Hindlimb muscle (tissue), 1 donor: ENCODE measurements around the gene KCNJ18. TPM values are rescaled to one million over a fixed set of nuclear protein-coding genes. Genes with fewer than 3 reads are reported as not detected.
"Not testable (repeated sequence)": the region's sequence is repeated elsewhere in the genome, so short reads cannot be mapped to it uniquely, and the experiment has no call there.

ENCODE experiments used
- DNase-seq: peaks from one replicate; pipeline ENCODE4 v3.0.0-alpha.2; 2013
- polyA plus RNA-seq: library from polyadenylated mRNA; unstranded; fragments of 120-200 nt; gene quantifications from one replicate; pipeline ENCODE4 v1.2.1, GENCODE V29; 2013; ENCODE audit not compliant: insufficient read length

Gene KCNJ18
- polyA plus RNA-seq, 1 donor = not detected

DNA sequence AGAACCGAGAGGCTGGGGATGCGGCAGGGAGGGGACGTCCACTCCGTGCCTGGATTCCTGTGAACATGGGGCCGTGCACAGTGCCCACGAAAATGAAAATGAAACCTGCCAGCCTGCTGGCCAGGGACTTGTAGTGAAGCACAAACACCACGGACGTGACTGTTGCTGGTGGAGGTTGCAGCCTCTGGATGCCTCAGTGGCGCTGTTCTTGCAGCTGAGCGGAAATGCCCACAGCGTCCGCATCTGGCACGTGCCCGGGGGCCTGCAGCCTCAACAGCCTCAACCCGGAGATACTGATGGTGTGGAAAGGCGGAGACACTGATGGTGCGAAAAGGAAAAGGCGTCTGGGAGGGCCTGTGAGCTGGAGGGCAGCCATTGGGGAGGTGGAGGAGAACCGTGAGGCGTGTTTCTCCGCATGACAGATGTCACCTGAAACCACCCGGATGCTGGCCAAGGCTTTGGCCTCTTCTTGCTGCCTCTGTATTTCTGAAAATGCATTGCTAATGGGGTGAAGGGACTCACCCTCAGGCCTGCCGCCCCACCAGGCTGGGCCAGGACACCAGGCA, 44.8 kb downstream of the KCNJ18 start:
- not testable (repeated sequence) for DNase-seq

DNA sequence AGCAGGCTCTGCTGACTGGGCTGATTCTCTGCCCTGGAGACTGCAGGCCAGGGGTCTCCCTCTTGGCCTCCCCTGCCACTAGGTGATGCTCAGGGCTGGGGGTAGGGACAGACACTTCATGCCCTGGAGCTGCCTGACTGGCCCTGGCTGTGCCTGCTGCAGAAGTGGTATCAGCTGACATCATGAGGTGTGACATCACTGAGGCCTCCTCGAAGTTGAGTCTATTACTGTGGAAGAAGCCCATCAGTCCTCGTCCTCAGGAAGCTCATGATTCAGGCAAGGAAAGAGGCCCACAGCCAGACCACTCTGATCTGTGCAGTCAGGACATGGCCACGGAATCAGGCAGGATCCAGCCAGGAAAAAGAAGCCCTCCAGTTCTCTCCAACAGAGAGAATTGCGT, 45.9 kb downstream of the KCNJ18 start:
- DNase-seq = not testable (repeated sequence)

DNA sequence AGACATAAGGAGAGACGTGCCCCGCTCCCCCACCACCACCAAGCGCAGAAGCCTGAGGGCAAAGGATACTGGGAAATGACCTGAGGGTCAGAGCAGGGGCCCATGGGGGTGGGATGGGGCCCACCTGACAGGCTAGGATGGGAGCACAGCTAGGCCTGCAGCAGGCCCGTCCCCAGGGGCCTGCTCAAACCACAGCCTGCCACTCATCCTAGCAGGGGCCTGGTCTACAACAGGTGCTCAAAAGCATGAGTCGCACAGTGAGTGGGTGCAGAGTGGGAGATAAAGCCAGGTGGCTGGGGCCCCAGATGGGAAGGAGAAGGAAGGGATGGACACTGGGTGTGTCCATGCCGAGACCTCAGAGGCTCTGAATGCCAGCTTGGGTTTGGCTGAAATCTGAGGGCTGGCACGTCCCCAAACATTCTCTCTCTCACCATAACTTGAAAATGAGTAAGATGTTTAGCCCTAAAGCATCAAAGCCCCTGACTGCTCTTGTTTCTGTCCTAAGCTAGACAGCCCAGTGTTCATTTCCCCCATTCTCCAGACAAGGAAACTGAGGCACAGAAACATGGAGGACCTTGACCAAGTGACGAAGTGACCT, 46.7 kb downstream of the KCNJ18 start:
- not testable (repeated sequence) for DNase-seq

DNA sequence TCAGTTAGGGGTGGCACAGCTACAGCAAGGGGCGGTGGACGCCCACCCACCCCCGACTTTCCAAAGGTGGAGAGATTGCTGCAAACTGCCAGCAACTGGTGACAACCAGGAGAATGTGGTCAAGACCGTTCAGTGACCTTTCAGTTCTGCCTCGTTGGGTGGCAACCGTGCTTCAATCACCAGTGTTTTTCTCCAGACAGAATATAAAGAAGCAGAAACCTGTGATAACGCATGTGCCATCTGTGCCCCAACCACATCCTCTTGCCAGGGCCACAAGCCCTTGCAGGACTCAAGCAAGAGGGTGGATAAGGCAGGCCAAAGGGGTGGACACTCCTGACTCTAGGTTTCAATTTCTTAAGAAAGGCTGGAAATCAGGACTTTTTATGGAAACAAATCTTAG, 47.2 kb downstream of the KCNJ18 start:
- not testable (repeated sequence) for DNase-seq

DNA sequence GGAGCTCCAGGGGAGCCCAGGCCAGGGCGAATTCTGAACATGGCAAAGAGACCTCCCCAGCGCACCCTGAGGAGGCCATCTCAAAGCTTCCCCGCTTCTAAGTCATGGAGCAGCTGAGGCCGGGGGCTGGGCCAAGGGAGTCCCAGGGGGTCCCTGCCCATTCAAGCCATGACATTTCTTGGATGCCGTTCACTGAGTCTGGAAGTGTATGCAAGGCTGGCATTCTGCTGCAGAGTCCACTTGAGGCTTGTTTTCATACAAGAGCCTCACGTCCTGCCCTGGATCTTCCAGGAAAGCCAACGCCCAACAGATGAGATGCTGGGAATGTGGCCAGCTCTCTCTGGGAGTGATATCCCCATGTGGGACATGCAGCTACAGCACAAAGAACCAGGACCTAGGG, 48.5 kb downstream of the KCNJ18 start:
- not testable (repeated sequence) for DNase-seq

DNA sequence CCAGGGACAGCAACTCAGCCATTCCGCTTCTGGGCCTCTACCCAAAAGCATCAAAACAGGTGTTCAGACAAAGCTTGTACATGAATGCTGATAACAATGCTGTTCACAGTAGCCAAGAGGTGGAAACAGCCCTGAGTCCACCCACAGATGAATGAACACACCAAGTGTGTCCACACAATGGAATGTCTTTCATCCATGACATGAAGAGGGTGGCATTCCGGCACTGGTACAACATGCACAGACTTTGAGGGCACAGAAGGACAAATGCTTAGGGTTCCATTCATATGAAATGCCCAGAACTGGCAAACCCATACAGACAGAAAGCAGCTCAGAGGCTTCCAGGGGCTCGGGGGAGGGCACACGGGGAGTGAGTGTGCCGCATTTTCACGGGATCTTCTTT, 49.2 kb downstream of the KCNJ18 start:
- DNase-seq = not testable (repeated sequence)

DNA sequence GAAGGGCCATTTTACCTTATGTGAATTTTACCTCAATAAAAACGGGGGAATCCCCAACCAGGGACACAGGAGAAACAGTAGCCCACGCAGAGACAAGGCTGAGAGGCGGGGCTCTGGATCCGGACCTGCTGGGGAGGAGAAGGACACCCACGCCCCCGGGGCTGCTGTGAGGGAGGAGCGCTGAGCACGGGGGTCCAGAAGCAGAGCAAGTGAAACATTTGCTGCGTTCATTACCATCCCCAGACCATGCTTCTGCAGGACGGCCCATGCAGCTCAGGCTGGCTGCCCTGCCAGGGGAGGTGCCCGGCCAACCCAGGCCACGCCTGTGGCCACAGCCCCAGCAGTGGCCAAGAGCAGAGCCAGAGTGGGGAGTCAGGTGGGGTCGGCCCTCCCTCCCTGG, 50.0 kb downstream of the KCNJ18 start:
- no peak for DNase-seq

DNA sequence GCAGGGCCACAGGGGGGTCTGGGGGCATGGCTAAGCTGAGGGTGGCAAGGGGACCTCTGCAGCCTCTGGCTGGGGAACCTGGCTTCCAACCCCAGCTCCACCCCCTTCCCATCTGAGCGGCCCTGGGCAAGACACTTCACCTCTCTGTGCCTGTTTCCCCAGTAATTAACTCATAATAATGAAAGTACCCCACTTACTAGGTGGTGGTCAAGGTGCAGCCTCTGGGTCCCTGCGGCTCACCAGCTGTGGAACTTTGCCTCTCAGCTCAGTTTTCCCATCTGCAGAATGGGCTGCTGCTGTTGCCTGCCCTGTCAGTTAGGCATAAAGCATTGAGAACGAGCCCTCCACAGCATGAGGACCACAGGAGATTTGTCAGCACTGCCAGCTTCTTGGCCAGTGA, 51.8 kb downstream of the KCNJ18 start:
- DNase-seq = not testable (repeated sequence)

DNA sequence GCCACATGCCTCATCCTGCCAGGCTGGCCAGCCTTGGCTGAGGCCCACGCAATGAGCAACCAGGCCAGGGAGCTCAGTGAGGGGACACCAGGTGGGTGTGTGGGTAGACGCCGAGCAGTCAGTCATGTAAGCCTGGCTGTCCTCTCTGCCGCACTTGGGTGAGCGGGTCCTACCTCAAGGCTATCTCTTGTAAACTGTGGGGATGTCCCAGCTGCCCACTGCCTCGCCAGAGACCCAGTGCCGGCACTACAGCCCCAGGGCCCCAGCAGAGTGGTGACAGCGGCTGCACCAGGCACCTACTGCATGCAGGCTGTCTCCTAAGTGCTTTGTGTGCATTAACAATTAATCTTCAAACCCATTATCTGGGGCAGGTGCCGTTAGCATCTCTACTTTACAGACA, 52.3 kb downstream of the KCNJ18 start:
- not testable (repeated sequence) for DNase-seq

DNA sequence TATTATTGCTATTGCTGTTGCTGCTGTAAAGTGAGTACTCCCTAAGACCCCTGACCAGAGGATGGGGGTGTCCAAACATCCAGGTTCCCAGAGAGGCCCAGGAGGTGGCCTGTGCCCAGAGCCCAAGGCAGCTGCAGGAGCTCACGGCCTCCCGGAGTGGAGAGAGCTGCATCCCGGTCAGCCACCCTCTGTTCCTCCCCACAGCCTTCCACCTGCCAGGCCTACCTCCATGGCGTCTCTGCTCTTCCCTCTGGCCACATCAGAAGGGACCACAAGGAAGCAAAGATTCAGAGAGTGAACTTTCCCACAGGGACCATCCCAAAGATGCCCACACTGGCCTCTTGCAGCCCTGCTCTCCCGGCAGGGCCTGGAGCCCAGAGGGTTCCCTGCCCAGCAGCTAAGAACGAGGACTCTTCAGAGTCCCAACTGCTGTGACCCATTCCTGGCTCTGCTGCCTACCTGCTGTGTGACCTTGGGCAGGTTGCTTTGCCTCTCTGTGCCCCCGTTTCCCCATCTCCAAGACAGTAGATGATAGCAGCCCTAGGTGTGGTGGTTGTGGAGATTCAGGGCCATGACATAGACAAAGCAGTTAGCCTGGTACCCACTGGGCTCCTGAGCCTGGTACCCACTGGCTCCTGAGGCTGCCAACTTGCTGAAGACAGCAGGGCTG, 53.2 kb downstream of the KCNJ18 start:
- not testable (repeated sequence) for DNase-seq

DNA sequence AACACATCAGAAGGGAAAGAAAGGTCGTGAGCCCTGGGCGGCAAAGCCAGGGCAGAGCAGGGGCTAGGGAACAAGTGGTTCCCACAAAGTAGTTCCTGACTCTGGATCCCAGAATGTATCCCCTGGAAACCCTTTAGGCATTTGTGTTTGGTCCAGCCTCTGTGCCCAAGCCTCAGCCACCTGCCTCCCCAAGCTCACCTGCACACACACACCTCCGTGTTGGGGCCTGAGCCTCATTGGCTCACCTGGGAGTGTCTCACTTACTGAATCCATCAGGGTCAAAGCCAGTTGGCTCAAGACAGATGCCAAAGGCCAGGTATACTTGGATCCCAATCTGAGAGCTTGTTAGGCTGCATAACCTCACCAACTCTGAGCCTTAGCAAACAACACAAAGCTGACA, 54.1 kb downstream of the KCNJ18 start:
- not testable (repeated sequence) for DNase-seq

DNA sequence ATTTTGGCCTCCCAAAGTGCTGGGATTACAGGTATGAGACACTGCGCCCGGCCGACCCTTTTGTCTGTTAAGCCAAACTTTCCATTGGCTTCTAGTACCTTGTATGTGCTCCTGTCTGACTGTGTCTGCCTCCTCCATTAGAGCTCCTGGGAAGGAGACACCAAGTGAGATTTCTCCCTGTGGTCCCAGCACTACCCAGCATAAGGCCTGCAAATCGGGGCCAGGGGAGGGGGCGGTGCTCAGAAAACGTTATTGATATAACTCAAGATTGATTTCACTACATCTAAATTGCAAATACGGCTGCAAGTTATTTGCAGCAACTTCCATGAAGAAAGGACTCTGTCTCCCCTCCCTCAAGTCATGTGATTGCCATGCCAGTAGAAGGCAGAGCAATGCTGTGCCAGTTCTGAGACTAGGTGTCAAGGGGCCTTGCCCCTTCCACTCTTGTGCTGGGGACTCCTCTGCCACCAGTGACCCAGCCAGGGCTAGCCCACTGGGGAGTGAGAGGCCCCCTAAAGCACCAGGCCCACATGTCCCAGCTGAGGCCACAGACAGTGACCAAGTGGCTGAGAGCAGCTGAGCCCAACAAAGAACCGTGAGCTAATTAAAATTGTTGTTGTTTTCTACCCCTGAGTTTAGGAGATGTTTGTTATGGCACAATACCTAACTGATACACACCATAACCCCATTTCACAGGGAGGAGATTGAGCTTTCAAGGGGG, 55.0 kb downstream of the KCNJ18 start:
- DNase-seq = not testable (repeated sequence)

DNA sequence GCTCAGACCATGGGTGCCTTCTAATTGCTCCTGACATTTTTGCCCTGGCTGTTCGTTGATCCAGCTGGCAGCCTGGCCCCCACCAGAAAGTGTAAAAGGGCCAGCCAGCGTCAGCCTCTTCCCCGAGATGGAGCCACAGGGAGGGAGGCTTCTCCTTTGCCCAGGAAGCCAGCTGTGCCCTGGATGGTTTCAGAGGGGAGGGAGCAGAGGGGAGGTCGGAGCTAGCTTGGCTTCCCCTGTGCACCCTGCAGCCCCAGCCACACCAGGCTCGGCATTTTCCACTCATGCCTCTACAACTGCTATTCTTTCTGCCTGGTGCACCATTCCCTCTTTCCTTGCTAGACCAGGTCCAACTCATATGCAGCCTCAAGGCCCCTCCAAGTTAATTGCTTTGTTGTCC, 56.4 kb downstream of the KCNJ18 start:
- not testable (repeated sequence) for DNase-seq

DNA sequence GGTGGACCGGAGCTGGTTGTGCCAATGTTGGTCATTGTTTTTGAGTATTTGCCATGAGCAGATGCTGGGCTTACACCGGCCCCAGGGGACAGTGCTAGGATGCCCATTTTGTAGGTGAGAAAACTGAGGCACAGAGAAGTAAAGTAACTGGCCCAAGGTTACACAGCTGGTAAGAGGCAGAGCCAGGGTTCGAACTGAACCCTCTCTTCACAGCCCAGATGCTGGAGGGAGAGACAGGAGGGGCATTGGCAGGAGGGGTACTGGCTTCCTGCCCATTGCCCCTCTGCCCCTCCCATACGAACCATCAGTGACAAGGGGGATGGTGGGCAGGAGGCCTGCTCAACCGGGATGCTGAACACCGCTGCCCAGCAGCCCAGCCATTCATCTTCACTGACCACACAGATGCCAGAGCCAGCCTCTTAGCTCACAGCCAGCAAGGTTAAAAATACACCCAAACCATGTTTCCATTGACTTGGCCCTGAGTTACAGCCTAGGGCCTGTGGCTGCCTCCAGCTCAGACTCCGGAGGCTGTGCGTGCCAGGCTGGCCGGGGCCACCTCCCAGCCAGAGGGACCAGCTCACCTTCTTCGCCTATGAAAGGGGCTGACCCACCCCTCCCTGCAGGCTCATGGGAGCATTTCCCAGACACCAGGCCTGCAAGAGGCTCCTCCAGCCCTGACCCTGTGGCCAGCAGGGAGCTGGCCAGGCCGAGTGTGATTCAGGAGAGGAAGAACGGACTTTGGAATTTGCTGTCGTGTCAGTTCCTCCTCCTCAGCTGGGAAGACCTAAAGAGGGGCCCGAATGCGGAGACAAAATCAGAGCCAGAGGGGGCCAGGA, 57.6 kb downstream of the KCNJ18 start:
- not testable (repeated sequence) for DNase-seq

DNA sequence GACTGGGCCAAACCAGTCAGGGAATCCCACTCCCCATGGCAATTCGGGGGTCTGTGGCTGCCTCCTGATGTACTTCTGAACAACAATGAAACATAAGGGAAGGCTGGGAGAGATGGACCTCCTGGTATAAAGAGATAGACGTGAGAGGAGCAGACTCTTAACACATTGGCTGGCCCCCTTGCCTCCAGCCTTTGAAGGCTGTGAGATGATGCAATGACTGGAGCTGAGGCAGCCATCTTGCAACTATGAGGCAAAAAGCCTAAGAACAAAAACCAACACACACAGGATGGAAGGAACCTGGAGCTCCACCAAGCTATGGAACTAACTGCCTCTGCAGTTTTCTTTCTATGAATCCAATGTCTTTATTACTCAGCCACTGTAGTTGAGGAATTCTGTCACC, 58.8 kb downstream of the KCNJ18 start:
- not testable (repeated sequence) for DNase-seq
